Activated CD8-positive, alpha-beta memory T cell treated with anti-CD3 and anti-CD28 coated beads for 4 hours (primary cell): ENCODE measurements around the gene ZNF548.
"Not testable (repeated sequence)": the region's sequence is repeated elsewhere in the genome, so short reads cannot be mapped to it uniquely, and the experiment has no call there.

Source experiments
- DNase-seq, 2 donors: peaks; one replicate each; pipeline ENCODE4 v3.0.0-alpha.2; 2020; ENCODE audit warnings: low read depth in 2 of 2

Gene ZNF548

GRCh38 chr19:57389730-57390598 lies at the start of gene ZNF548:
Gene ZNF548 (plus strand): TSS chr19:57389854. CDS start chr19:57390100, 246 bp downstream.
- DNase-seq: peak; percentile 98

GRCh38 chr19:57342582-57342981 lies 47.1 kb upstream of the ZNF548 start:
- no peak for DNase-seq

GRCh38 chr19:57348136-57348535 lies 41.5 kb upstream of the ZNF548 start:
- no peak for DNase-seq

- DNase-seq: peak; percentile 69 to 74
Observed at GRCh38 chr19:57350877-57351805, 38.5 kb upstream of the ZNF548 start, which contains the start of gene ZNF304. Gene ZNF304 (plus strand): TSS chr19:57351271. CDS start chr19:57351665, 394 bp downstream.

GRCh38 chr19:57351867-57352266 lies 37.8 kb upstream of the ZNF548 start:
- DNase-seq: no peak

- DNase-seq: no peak
Observed at GRCh38 chr19:57355916-57356315, 33.7 kb upstream of the ZNF548 start.

- no peak for DNase-seq
Observed at GRCh38 chr19:57357406-57357805, 32.2 kb upstream of the ZNF548 start.

GRCh38 chr19:57359300-57359699 lies 30.4 kb upstream of the ZNF548 start:
- no peak for DNase-seq

GRCh38 chr19:57362419-57362818 lies 27.2 kb upstream of the ZNF548 start:
- no peak for DNase-seq

GRCh38 chr19:57362997-57363687 lies 26.5 kb upstream of the ZNF548 start, which contains the start of the genes TRAPPC2B and ZNF547:
Gene TRAPPC2B (plus strand): TSS chr19:57363551. CDS start chr19:57364834, 1,283 bp downstream.
Gene ZNF547 (plus strand): TSS chr19:57363551. CDS start chr19:57368556, 5,005 bp downstream.
- peak; percentile 96 to 98 for DNase-seq

GRCh38 chr19:57363688-57364181 lies 25.9 kb upstream of the ZNF548 start:
- no peak for DNase-seq

GRCh38 chr19:57366776-57367175 lies 22.9 kb upstream of the ZNF548 start:
- no peak for DNase-seq

- no peak for DNase-seq
Observed at GRCh38 chr19:57374179-57374578, 15.5 kb upstream of the ZNF548 start.

- not testable (repeated sequence) for DNase-seq
Observed at GRCh38 chr19:57374647-57375046, 15.0 kb upstream of the ZNF548 start.

- DNase-seq: no peak
Observed at GRCh38 chr19:57376151-57376550, 13.5 kb upstream of the ZNF548 start.

- DNase-seq: no peak
Observed at GRCh38 chr19:57377498-57378146, 12.0 kb upstream of the ZNF548 start.

GRCh38 chr19:57380923-57381322 lies 8.7 kb upstream of the ZNF548 start:
- no peak for DNase-seq

- DNase-seq: no peak
Observed at GRCh38 chr19:57382806-57383488, 6.7 kb upstream of the ZNF548 start.

GRCh38 chr19:57389194-57389729 lies 392 bp upstream of the ZNF548 start:
- no peak for DNase-seq

- no peak for DNase-seq
Observed at GRCh38 chr19:57395710-57396109, 6.1 kb downstream of the ZNF548 start.
